ENCODE results near the gene SH3GL3. TPM values are rescaled to one million over a fixed set of nuclear protein-coding genes. Genes with fewer than 3 reads are reported as not detected.

The SH3GL3 gene
- total RNA-seq, 2 donors from 2014 or later = 3.5 to 3.8 TPM

DNA sequence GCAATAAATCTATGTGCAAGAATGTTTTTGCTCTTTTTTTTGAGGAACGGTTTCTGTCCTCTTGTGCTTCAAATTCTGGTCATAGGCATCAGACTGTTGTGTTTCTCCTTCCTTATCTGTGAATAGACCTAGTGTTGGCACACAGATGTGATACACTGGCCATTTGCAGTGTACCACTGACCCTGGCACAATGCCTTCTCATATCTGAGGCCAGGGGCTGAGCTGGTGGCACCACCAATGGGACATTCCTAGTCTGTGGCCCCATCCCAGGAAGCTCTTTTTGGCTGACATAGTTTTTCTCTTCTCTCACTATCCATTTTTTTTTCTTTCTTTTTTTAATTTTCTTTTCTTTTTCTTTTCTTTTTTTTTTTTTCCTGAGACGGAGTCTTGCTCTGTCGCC lies 40.4 kb downstream of the SH3GL3 start:
- H3K4me1 Mint-ChIP-seq = no peaks in the 10 kb centered on the region
- Histone ChIP-seq H3K4me3 (ENCODE audit: low read length) (no peak overlapping the region), H3K9me3 (ENCODE audit: control insufficient read depth, low read length) (peaks cover 19% of the 10 kb centered on the region), H3K4me1 (ENCODE audit: control insufficient read depth, insufficient read depth, low read length) (no peaks in the 10 kb centered on the region), H3K27ac (ENCODE audit: low read depth, low read length) (no peak overlapping the region), H3K9ac (ENCODE audit: extremely low read depth, low read length, poor library complexity, severe bottlenecking) (no peak overlapping the region), H3K36me3 (ENCODE audit: control insufficient read depth, insufficient read depth, low read length) (no peaks in the 10 kb centered on the region), H3K27me3 (ENCODE audit: control insufficient read depth, insufficient read depth, low read length, poor library complexity, severe bottlenecking) (no peaks in the 10 kb centered on the region)
- H3K27me3 Mint-ChIP-seq (ENCODE audit: insufficient read depth) = no peaks in the 10 kb centered on the region
- H3K4me3 Mint-ChIP-seq = no peak overlapping the region
- H3K9me3 Mint-ChIP-seq = peaks cover 25% of the 10 kb centered on the region
- TF ChIP-seq, protein P1, sequence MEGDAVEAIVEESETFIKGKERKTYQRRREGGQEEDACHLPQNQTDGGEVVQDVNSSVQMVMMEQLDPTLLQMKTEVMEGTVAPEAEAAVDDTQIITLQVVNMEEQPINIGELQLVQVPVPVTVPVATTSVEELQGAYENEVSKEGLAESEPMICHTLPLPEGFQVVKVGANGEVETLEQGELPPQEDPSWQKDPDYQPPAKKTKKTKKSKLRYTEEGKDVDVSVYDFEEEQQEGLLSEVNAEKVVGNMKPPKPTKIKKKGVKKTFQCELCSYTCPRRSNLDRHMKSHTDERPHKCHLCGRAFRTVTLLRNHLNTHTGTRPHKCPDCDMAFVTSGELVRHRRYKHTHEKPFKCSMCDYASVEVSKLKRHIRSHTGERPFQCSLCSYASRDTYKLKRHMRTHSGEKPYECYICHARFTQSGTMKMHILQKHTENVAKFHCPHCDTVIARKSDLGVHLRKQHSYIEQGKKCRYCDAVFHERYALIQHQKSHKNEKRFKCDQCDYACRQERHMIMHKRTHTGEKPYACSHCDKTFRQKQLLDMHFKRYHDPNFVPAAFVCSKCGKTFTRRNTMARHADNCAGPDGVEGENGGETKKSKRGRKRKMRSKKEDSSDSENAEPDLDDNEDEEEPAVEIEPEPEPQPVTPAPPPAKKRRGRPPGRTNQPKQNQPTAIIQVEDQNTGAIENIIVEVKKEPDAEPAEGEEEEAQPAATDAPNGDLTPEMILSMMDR (conservative IDR thresholded peaks at IDR 0.05) = no peak
- no peak for DNase-seq
- WGBS, 2 experiments (ENCODE audit: insufficient coverage in 1 of 2, insufficient read length in 1 of 2) = 87 to 89% methylated on average over 3 of the region's 3 CpGs
- H3K36me3 Mint-ChIP-seq (ENCODE audit: low read depth) = no peaks in the 10 kb centered on the region
- H3K27ac Mint-ChIP-seq = no peak overlapping the region

DNA sequence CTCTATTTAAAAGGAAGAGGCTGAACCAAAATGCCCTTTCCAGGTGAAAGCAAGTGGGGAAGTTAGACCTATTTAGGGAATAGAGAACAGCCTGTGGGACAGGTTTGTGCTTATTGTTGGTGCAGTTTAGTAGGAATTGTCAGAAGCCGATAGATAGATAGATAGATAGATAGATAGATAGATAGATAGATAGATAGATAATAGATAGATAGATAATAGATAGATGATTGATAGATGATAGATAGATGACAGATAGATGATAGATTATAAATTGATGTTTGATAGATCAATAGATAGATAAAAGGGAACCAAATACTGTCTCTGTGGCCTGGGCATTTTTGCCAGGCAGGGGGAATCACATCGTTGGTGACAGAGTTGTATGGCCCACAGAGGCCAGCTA lies 42.5 kb downstream of the SH3GL3 start:
- no peak overlapping the region for H3K27ac ChIP-seq (ENCODE audit: low read depth, low read length)
- no peak overlapping the region for H3K4me3 ChIP-seq (ENCODE audit: low read length)
- peaks cover 8% of the 10 kb centered on the region for H3K9me3 ChIP-seq (ENCODE audit: control insufficient read depth, low read length)
- DNase-seq = no peak
- Mint-ChIP-seq H3K27ac (no peak overlapping the region), H3K4me3 (no peak overlapping the region), H3K36me3 (ENCODE audit: low read depth) (no peaks in the 10 kb centered on the region), H3K4me1 (no peaks in the 10 kb centered on the region), H3K9me3 (peaks cover 11% of the 10 kb centered on the region), H3K27me3 (ENCODE audit: insufficient read depth) (no peaks in the 10 kb centered on the region)
- TF ChIP-seq, protein P1 (conservative IDR thresholded peaks at IDR 0.05) = no peak
- 92 to 100% methylated on average over 1 to 2 of the region's 2 CpGs for WGBS, 2 experiments (ENCODE audit: insufficient coverage in 1 of 2, insufficient read length in 1 of 2)
- H3K36me3 ChIP-seq (ENCODE audit: control insufficient read depth, insufficient read depth, low read length) = no peaks in the 10 kb centered on the region
- no peaks in the 10 kb centered on the region for H3K4me1 ChIP-seq (ENCODE audit: control insufficient read depth, insufficient read depth, low read length)
- no peaks in the 10 kb centered on the region for H3K27me3 ChIP-seq (ENCODE audit: control insufficient read depth, insufficient read depth, low read length, poor library complexity, severe bottlenecking)
- no peak overlapping the region for H3K9ac ChIP-seq (ENCODE audit: extremely low read depth, low read length, poor library complexity, severe bottlenecking)

DNA sequence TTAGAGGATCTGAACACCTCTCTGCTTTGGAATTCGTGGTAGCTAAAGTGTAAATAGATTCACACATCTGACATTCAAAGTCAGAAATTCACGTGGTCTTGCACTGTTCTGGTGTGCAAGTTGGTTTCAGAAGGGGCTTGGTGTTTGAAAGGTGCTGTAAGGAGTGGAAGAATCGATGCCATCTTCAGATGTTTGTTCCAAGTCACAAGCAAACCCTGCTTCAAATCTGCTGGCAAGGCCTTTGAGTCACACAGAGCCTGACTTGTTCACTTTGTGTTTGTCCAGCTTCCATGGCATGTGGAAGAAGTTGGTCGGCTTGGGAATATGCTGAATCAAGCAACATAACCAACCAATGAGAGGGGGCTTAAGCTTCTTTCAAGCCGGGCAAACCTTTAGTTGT lies 44.3 kb downstream of the SH3GL3 start:
- Histone ChIP-seq H3K9me3 (ENCODE audit: control insufficient read depth, low read length) (peaks cover 1% of the 10 kb centered on the region), H3K9ac (ENCODE audit: extremely low read depth, low read length, poor library complexity, severe bottlenecking) (no peak overlapping the region), H3K27me3 (ENCODE audit: control insufficient read depth, insufficient read depth, low read length, poor library complexity, severe bottlenecking) (no peaks in the 10 kb centered on the region), H3K4me1 (ENCODE audit: control insufficient read depth, insufficient read depth, low read length) (no peaks in the 10 kb centered on the region), H3K36me3 (ENCODE audit: control insufficient read depth, insufficient read depth, low read length) (no peaks in the 10 kb centered on the region), H3K27ac (ENCODE audit: low read depth, low read length) (no peak overlapping the region), H3K4me3 (ENCODE audit: low read length) (no peak overlapping the region)
- 89 to 90% methylated on average over 3 to 5 of the region's 5 CpGs for WGBS, 2 experiments (ENCODE audit: insufficient coverage in 1 of 2, insufficient read length in 1 of 2)
- no peaks in the 10 kb centered on the region for H3K27me3 Mint-ChIP-seq (ENCODE audit: insufficient read depth)
- TF ChIP-seq, protein P1 (conservative IDR thresholded peaks at IDR 0.05) = no peak
- H3K4me3 Mint-ChIP-seq = no peak overlapping the region
- no peak for DNase-seq
- no peak overlapping the region for H3K27ac Mint-ChIP-seq
- H3K4me1 Mint-ChIP-seq = no peaks in the 10 kb centered on the region
- peaks cover 3% of the 10 kb centered on the region for H3K9me3 Mint-ChIP-seq
- H3K36me3 Mint-ChIP-seq (ENCODE audit: low read depth) = no peaks in the 10 kb centered on the region
